ENCODE data around the gene REXO5. TPM values are rescaled to one million over a fixed set of nuclear protein-coding genes. Genes with fewer than 3 reads are reported as not detected.

Gene REXO5
- total RNA-seq, 6 donors from 2014 or later, result 2.1 to 12.7 (median 3.0) TPM

DNA sequence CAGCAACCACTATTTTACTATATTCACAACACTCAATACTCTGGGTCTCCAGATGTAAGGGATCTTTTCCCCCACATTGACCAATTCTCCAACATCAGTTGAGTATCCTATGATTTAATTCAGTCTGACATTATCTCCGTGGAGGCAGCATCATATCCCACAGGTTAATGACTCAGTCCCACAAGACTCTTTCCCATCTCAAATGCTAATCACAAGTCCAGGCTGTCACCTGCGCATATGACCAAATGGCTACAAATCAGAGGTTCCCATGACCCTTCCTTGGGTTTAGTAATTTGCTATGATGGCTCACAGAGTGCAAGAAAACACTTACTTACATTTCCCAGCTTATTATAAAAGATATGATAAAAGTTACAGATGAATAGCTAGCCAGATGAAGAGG, 23.9 kb upstream of the REXO5 start:
- Histone ChIP-seq H3K4me3 (no peak overlapping the region), H3K27ac (no peak overlapping the region), H3K4me1 (no peaks in the 10 kb centered on the region), H3K9me3 (no peaks in the 10 kb centered on the region), H3K27me3 (no peaks in the 10 kb centered on the region), H3K36me3 (peaks cover 0 to 5% (median 0%) of the 10 kb centered on the region in 4 donors)
- no peak for TF ChIP-seq EP300 (IDR thresholded peaks at IDR 0.05)
- no peak for TF ChIP-seq POLR2A (IDR thresholded peaks at IDR 0.05)
- TF ChIP-seq POLR2AphosphoS5 (IDR thresholded peaks at IDR 0.05), result no peak
- TF ChIP-seq, protein P1, sequence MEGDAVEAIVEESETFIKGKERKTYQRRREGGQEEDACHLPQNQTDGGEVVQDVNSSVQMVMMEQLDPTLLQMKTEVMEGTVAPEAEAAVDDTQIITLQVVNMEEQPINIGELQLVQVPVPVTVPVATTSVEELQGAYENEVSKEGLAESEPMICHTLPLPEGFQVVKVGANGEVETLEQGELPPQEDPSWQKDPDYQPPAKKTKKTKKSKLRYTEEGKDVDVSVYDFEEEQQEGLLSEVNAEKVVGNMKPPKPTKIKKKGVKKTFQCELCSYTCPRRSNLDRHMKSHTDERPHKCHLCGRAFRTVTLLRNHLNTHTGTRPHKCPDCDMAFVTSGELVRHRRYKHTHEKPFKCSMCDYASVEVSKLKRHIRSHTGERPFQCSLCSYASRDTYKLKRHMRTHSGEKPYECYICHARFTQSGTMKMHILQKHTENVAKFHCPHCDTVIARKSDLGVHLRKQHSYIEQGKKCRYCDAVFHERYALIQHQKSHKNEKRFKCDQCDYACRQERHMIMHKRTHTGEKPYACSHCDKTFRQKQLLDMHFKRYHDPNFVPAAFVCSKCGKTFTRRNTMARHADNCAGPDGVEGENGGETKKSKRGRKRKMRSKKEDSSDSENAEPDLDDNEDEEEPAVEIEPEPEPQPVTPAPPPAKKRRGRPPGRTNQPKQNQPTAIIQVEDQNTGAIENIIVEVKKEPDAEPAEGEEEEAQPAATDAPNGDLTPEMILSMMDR (IDR thresholded peaks at IDR 0.05), result no peak
- WGBS, 2 donors, result 90 to 95% methylated on average over 2 of the region's 2 CpGs
- ATAC-seq (ENCODE audit: low FRiP score in 2 of 2) (no peak), DNase-seq (no peak)

DNA sequence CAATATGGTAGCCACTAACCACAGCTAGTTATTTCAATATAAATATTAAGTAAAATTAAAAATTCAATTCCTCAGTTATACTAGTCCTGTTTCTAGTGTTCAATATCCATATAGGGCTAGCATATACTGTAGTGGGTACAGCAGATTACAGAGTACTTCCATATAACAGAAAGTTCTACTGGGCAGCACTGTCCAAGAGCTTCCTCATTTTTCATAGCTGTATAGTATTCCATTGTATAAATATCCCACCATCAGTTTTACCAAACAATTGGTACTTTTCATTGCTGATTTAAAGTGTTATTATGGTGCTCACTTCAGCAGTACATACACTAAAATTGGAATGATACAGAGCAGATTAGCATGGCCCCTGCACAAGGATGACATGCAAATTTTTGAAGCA, 22.1 kb upstream of the REXO5 start:
- Histone ChIP-seq H3K27me3 (no peaks in the 10 kb centered on the region), H3K27ac (no peak overlapping the region), H3K4me3 (no peak overlapping the region), H3K4me1 (no peaks in the 10 kb centered on the region), H3K36me3 (no peaks in the 10 kb centered on the region), H3K9me3 (no peaks in the 10 kb centered on the region)
- TF ChIP-seq EP300 (IDR thresholded peaks at IDR 0.05) (no peak), POLR2AphosphoS5 (IDR thresholded peaks at IDR 0.05) (no peak), POLR2A (IDR thresholded peaks at IDR 0.05) (no peak)
- TF ChIP-seq, protein P1 (IDR thresholded peaks at IDR 0.05), result no peak
- ATAC-seq (ENCODE audit: low FRiP score in 2 of 2) (no peak), DNase-seq (no peak)

DNA sequence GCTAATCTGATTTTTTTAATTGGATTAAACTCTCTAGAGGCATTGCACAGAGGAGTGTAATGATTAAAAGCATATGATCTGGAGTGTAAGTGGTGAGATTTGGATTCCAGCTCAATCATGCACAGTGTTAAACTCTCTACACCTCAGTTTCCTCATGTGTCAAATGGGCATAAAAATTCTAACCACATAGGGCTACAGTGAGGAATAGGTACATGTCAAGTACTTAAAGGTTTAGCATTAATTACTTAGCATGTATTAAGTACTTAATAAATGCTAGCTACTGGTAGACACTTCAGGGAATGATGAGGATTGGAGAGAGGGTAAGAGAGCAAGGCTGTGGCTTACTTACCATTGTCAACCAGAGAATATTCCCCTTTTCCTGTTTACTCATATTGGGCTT, 17.2 kb upstream of the REXO5 start:
- H3K27ac ChIP-seq, result no peak overlapping the region
- TF ChIP-seq EP300 (IDR thresholded peaks at IDR 0.05), result no peak
- TF ChIP-seq POLR2A (IDR thresholded peaks at IDR 0.05), result no peak
- TF ChIP-seq, protein P1 (IDR thresholded peaks at IDR 0.05), result no peak
- no peak for TF ChIP-seq POLR2AphosphoS5 (IDR thresholded peaks at IDR 0.05)
- no peaks in the 10 kb centered on the region for H3K27me3 ChIP-seq
- no peak for DNase-seq
- H3K4me3 ChIP-seq, result no peak overlapping the region
- no peaks in the 10 kb centered on the region for H3K36me3 ChIP-seq
- no peak for ATAC-seq (ENCODE audit: low FRiP score in 2 of 2)
- no peaks in the 10 kb centered on the region for H3K4me1 ChIP-seq
- H3K9me3 ChIP-seq, result no peaks in the 10 kb centered on the region

DNA sequence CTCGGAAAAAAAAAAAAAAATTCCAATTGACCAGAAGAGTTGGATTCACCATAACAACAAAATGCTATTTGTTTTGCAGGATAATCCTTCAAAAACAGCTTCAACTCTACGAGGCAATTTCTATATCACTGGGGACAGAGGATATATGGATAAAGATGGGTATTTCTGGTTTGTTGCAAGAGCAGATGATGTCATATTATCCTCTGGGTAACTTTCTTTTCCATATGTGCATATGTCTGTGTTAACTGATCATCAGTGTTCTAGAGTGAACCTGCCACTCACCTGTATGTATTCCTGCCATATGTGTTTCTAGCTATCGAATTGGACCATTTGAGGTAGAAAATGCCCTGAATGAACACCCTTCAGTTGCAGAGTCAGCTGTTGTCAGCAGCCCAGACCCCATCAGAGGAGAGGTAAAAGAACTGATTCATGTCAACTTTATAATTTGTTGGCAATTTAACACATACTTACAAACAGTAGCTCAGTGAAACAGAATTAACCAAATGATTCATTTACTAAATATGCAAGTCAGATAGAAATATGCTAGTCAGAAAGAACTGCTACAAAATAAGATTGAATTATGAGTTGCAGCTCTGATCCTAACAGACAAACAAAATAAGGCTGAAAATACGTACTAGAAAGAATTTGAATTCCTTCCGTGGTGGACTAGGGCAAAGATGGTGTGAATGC, 14.3 kb upstream of the REXO5 start:
- H3K4me1 ChIP-seq, result no peaks in the 10 kb centered on the region
- DNase-seq (no peak), ATAC-seq (ENCODE audit: low FRiP score in 2 of 2) (no peak)
- H3K4me3 ChIP-seq, result no peak overlapping the region
- no peaks in the 10 kb centered on the region for H3K9me3 ChIP-seq
- 84 to 93% methylated on average over 5 of the region's 5 CpGs for WGBS, 2 donors
- H3K27ac ChIP-seq, result no peak overlapping the region
- no peak for TF ChIP-seq POLR2AphosphoS5 (IDR thresholded peaks at IDR 0.05)
- no peaks in the 10 kb centered on the region for H3K36me3 ChIP-seq
- H3K27me3 ChIP-seq, result no peaks in the 10 kb centered on the region

DNA sequence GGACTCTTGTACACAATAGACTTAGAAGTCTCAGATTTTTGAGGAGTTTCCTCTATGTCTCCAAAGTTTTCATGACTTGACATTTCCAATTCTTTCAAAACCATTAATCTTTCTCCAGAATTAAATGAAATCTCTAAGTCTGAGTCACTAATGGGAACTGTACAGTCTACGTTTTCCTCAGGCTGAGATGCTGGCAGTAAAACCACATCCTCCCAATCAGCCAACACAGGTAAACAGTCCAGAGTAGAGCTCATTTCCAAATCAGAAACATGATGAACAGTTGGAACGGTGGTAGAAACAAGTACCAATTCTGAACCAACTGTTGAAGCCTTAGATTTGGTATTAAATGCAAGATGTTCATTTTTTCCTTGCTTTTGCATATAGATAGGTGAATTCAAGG, 8.0 kb upstream of the REXO5 start:
- Histone ChIP-seq H3K27ac (no peak overlapping the region), H3K27me3 (no peaks in the 10 kb centered on the region), H3K4me1 (no peaks in the 10 kb centered on the region), H3K4me3 (no peak overlapping the region), H3K9me3 (no peaks in the 10 kb centered on the region), H3K36me3 (peaks cover 5 to 21% (median 8%) of the 10 kb centered on the region in 4 donors)
- WGBS, 2 donors, result 49 to 78% methylated on average over 2 of the region's 2 CpGs
- no peak for TF ChIP-seq EP300 (IDR thresholded peaks at IDR 0.05)
- TF ChIP-seq POLR2A (IDR thresholded peaks at IDR 0.05), result no peak
- no peak for TF ChIP-seq POLR2AphosphoS5 (IDR thresholded peaks at IDR 0.05)
- TF ChIP-seq, protein P1 (IDR thresholded peaks at IDR 0.05), result no peak
- no peak for ATAC-seq (ENCODE audit: low FRiP score in 2 of 2)
- no peak for DNase-seq

Measured in upper lobe of left lung (tissue), 6 donors.